H1 (cell line): ENCODE results near the gene KRTDAP. TPM values are rescaled to one million over a fixed set of nuclear protein-coding genes. Genes with fewer than 3 reads are reported as not detected.

ENCODE experiments used
- KDM1A ChIP-seq: fragments of 200-600, 300-600 bp; sonication (generic); IDR thresholded peaks from 2 replicates; pipeline ENCODE4 v1.7.1; 2016; ENCODE audit warnings: mild to moderate bottlenecking, low read length, borderline replicate concordance
- NANOG ChIP-seq: IDR thresholded peaks from 2 replicates; pipeline ENCODE4 v1.6.1; 2011; ENCODE audit warnings: low read length, low read depth, mild to moderate bottlenecking, inconsistent platforms; ENCODE audit not compliant: insufficient read depth, poor library complexity, severe bottlenecking
- PHF8 ChIP-seq: fragments of 200-600 bp; sonication (generic); conservative IDR thresholded peaks from 2 replicates; pipeline ENCODE4 v1.7.1; 2012; ENCODE audit warnings: low read depth, mild to moderate bottlenecking, inconsistent platforms, low read length, moderate library complexity
- SIX5 ChIP-seq: IDR thresholded peaks from 2 replicates; pipeline ENCODE4 v1.6.1; 2011; ENCODE audit warnings: mild to moderate bottlenecking, low read depth, low read length
- TBP ChIP-seq: IDR thresholded peaks from 2 replicates; pipeline ENCODE4 v1.6.1; 2011; ENCODE audit warnings: low read depth, low read length, improper control_type of control experiment
- TCF12 ChIP-seq: IDR thresholded peaks from 2 replicates; pipeline ENCODE4 v1.6.1; 2011; ENCODE audit warnings: low read depth, mild to moderate bottlenecking, low read length
- polyA plus RNA-seq, 7 experiments: library from polyadenylated mRNA; depleted of rRNA in 3 of 7; stranded (reverse) in 5 of 7; unstranded in 2 of 7; fragments of >200 nt in 5 of 7; fragments of 200-250 nt in 2 of 7; gene quantifications; 1 replicate in 5 of 7; 2 replicates in 1 of 7; 4 replicates in 1 of 7; pipeline versions ENCODE4 v1.2.1 to v1.2.3, GENCODE V29; 2011 to 2013; ENCODE audit warnings: missing spikeins in 2 of 7, mixed read lengths in 2 of 7
- total RNA-seq: library from RNA; stranded (reverse); fragmentation: NEBNext Ultra II Directional; extraction: Animal tissue kit (Norgen Biotek cat#: 25700); gene quantifications from 2 replicates; pipeline ENCODE4 v1.2.1, GENCODE V29; 2021
- TF ChIP-seq, protein P1 (sequence below): fragments of 300-600 bp; sonication (generic); IDR thresholded peaks from 2 replicates; pipeline ENCODE4 v1.7.1; 2012; ENCODE audit warnings: low read length, moderate library complexity, mild to moderate bottlenecking, inconsistent platforms; ENCODE audit not compliant: insufficient replicate concordance

The KRTDAP gene
- total and polyA plus RNA-seq, 2 of the 8 experiments (the other 6 are each of a cell fraction or from before 2014, with no cell fraction given) = 0.69 to 0.88 TPM

DNA sequence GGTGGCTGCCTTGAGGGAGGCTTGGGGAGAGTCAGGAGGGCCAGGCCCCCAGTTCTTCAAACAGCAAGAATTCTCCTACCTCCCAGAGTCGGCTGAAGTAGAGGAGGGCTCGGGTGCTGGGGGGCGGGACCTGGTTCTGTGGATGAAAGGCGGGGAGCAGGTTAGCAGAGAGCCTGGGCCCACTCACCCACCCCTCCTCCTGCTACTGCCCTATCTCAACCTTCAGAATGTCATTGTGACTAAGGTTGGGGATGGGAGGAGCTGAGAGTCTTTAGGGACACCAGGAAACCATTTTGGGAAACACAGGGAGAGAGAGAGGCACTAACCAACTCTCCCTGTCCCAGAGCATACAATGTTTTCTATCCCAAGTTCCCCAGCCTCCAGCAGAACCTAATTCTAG, 12.5 kb upstream of the KRTDAP start (continued):
- TF ChIP-seq, protein P1, sequence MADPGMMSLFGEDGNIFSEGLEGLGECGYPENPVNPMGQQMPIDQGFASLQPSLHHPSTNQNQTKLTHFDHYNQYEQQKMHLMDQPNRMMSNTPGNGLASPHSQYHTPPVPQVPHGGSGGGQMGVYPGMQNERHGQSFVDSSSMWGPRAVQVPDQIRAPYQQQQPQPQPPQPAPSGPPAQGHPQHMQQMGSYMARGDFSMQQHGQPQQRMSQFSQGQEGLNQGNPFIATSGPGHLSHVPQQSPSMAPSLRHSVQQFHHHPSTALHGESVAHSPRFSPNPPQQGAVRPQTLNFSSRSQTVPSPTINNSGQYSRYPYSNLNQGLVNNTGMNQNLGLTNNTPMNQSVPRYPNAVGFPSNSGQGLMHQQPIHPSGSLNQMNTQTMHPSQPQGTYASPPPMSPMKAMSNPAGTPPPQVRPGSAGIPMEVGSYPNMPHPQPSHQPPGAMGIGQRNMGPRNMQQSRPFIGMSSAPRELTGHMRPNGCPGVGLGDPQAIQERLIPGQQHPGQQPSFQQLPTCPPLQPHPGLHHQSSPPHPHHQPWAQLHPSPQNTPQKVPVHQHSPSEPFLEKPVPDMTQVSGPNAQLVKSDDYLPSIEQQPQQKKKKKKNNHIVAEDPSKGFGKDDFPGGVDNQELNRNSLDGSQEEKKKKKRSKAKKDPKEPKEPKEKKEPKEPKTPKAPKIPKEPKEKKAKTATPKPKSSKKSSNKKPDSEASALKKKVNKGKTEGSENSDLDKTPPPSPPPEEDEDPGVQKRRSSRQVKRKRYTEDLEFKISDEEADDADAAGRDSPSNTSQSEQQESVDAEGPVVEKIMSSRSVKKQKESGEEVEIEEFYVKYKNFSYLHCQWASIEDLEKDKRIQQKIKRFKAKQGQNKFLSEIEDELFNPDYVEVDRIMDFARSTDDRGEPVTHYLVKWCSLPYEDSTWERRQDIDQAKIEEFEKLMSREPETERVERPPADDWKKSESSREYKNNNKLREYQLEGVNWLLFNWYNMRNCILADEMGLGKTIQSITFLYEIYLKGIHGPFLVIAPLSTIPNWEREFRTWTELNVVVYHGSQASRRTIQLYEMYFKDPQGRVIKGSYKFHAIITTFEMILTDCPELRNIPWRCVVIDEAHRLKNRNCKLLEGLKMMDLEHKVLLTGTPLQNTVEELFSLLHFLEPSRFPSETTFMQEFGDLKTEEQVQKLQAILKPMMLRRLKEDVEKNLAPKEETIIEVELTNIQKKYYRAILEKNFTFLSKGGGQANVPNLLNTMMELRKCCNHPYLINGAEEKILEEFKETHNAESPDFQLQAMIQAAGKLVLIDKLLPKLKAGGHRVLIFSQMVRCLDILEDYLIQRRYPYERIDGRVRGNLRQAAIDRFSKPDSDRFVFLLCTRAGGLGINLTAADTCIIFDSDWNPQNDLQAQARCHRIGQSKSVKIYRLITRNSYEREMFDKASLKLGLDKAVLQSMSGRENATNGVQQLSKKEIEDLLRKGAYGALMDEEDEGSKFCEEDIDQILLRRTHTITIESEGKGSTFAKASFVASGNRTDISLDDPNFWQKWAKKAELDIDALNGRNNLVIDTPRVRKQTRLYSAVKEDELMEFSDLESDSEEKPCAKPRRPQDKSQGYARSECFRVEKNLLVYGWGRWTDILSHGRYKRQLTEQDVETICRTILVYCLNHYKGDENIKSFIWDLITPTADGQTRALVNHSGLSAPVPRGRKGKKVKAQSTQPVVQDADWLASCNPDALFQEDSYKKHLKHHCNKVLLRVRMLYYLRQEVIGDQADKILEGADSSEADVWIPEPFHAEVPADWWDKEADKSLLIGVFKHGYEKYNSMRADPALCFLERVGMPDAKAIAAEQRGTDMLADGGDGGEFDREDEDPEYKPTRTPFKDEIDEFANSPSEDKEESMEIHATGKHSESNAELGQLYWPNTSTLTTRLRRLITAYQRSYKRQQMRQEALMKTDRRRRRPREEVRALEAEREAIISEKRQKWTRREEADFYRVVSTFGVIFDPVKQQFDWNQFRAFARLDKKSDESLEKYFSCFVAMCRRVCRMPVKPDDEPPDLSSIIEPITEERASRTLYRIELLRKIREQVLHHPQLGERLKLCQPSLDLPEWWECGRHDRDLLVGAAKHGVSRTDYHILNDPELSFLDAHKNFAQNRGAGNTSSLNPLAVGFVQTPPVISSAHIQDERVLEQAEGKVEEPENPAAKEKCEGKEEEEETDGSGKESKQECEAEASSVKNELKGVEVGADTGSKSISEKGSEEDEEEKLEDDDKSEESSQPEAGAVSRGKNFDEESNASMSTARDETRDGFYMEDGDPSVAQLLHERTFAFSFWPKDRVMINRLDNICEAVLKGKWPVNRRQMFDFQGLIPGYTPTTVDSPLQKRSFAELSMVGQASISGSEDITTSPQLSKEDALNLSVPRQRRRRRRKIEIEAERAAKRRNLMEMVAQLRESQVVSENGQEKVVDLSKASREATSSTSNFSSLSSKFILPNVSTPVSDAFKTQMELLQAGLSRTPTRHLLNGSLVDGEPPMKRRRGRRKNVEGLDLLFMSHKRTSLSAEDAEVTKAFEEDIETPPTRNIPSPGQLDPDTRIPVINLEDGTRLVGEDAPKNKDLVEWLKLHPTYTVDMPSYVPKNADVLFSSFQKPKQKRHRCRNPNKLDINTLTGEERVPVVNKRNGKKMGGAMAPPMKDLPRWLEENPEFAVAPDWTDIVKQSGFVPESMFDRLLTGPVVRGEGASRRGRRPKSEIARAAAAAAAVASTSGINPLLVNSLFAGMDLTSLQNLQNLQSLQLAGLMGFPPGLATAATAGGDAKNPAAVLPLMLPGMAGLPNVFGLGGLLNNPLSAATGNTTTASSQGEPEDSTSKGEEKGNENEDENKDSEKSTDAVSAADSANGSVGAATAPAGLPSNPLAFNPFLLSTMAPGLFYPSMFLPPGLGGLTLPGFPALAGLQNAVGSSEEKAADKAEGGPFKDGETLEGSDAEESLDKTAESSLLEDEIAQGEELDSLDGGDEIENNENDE = no peak
- no peak for TF ChIP-seq TBP
- TF ChIP-seq SIX5 = no peak
- no peak for TF ChIP-seq PHF8
- TF ChIP-seq TCF12 = no peak
- TF ChIP-seq NANOG = no peak
- no peak for TF ChIP-seq KDM1A
